HG03175 (cell line): ENCODE measurements around the gene PRMT7.

Experiments
- ATAC-seq: cut with Tn5 transposase; IDR thresholded peaks from one replicate; pipeline ENCODE4 v1.9.1; 2021; ENCODE audit warnings: mild to moderate bottlenecking, moderate library complexity; ENCODE audit not compliant: unreplicated experiment

Gene PRMT7

GRCh38 chr16:68345958-68346635 is 35.3 kb downstream of the PRMT7 start:
- ATAC-seq = no peak

GRCh38 chr16:68346892-68347480 is 36.2 kb downstream of the PRMT7 start:
- ATAC-seq = no peak

- no peak for ATAC-seq
These were observed 36.8 kb downstream of the PRMT7 start for GRCh38 chr16:68347605-68348004.

GRCh38 chr16:68348639-68349445 is 38.0 kb downstream of the PRMT7 start:
- ATAC-seq = no peak

- ATAC-seq = no peak
These were observed 39.1 kb downstream of the PRMT7 start for GRCh38 chr16:68349838-68350410.

- no peak for ATAC-seq
These were observed 40.1 kb downstream of the PRMT7 start for GRCh38 chr16:68350813-68351350.

GRCh38 chr16:68351463-68351862 is 40.6 kb downstream of the PRMT7 start:
- no peak for ATAC-seq

- no peak for ATAC-seq
These were observed 41.2 kb downstream of the PRMT7 start for GRCh38 chr16:68351991-68352431.

GRCh38 chr16:68353366-68353765 is 42.5 kb downstream of the PRMT7 start:
- no peak for ATAC-seq

GRCh38 chr16:68354816-68355215 is 44.0 kb downstream of the PRMT7 start:
- ATAC-seq = no peak

GRCh38 chr16:68355447-68356248 is 44.8 kb downstream of the PRMT7 start:
- peak; percentile 5 for ATAC-seq

- peak; percentile 79 for ATAC-seq
These were observed 45.6 kb downstream of the PRMT7 start for GRCh38 chr16:68356249-68356918.

- ATAC-seq = no peak
These were observed 46.1 kb downstream of the PRMT7 start for GRCh38 chr16:68356919-68357286.

- ATAC-seq = no peak
These were observed 46.7 kb downstream of the PRMT7 start for GRCh38 chr16:68357521-68357922.

GRCh38 chr16:68357923-68358322 is 47.1 kb downstream of the PRMT7 start:
- no peak for ATAC-seq

GRCh38 chr16:68358951-68359350 is 48.1 kb downstream of the PRMT7 start:
- ATAC-seq = no peak

- no peak for ATAC-seq
These were observed 48.8 kb downstream of the PRMT7 start for GRCh38 chr16:68359398-68360191.

GRCh38 chr16:68360547-68360946 is 49.7 kb downstream of the PRMT7 start:
- ATAC-seq = no peak

GRCh38 chr16:68360956-68361355 is 50.1 kb downstream of the PRMT7 start:
- no peak for ATAC-seq
